Endodermal cell (in vitro differentiated cells): Measurements from ENCODE around the gene IL3RA. TPM values are rescaled to one million over a fixed set of nuclear protein-coding genes. Genes with fewer than 3 reads are reported as not detected.

Experiments used
- DNase-seq: peaks from one replicate; pipeline ENCODE4 v3.0.0-alpha.2; 2017
- H3K27ac ChIP-seq: 2 replicates; pipeline ENCODE4 v1.5.1; 2013; ENCODE audit warnings: mild to moderate bottlenecking, low read depth, low read length, moderate library complexity
- H3K27me3 ChIP-seq: 2 replicates; pipeline ENCODE4 v1.6.1; 2013; ENCODE audit warnings: mild to moderate bottlenecking, low read length, moderate library complexity; ENCODE audit not compliant: insufficient read depth, control insufficient read depth, poor library complexity, severe bottlenecking
- H3K36me3 ChIP-seq: 2 replicates; pipeline ENCODE4 v1.7.0; 2013; ENCODE audit warnings: mild to moderate bottlenecking, low read length, moderate library complexity; ENCODE audit not compliant: control insufficient read depth, insufficient read depth
- H3K4me1 ChIP-seq: one replicate; pipeline ENCODE4 v1.7.0; 2013; ENCODE audit warnings: low read length; ENCODE audit not compliant: control insufficient read depth, insufficient read depth
- H3K4me3 ChIP-seq: 2 replicates; pipeline ENCODE4 v1.5.1; 2013; ENCODE audit warnings: mild to moderate bottlenecking, low read length, moderate library complexity
- H3K9ac ChIP-seq: 2 replicates; pipeline ENCODE4 v1.6.1; 2013; ENCODE audit warnings: mild to moderate bottlenecking, low read length, moderate library complexity; ENCODE audit not compliant: poor library complexity, severe bottlenecking; ENCODE audit errors: extremely low read depth
- H3K9me3 ChIP-seq: 2 replicates; pipeline ENCODE4 v1.6.1; 2013; ENCODE audit warnings: mild to moderate bottlenecking, low read length, moderate library complexity; ENCODE audit not compliant: control insufficient read depth
- H3K27ac Mint-ChIP-seq: 2 replicates; pipeline ENCODE4 v1.8.0; 2020; ENCODE audit warnings: mixed read lengths
- H3K27me3 Mint-ChIP-seq: 2 replicates; pipeline ENCODE4 v1.8.0; 2021; ENCODE audit warnings: mild to moderate bottlenecking, mixed read lengths; ENCODE audit not compliant: insufficient read depth
- H3K36me3 Mint-ChIP-seq: 2 replicates; pipeline ENCODE4 v1.8.0; 2020; ENCODE audit warnings: low read depth, mixed read lengths
- H3K4me1 Mint-ChIP-seq: 2 replicates; pipeline ENCODE4 v1.8.0; 2020; ENCODE audit warnings: mixed read lengths
- H3K4me3 Mint-ChIP-seq: 2 replicates; pipeline ENCODE4 v1.8.0; 2020; ENCODE audit warnings: mild to moderate bottlenecking, moderate library complexity, mixed read lengths
- H3K9me3 Mint-ChIP-seq: 2 replicates; pipeline ENCODE4 v1.8.0; 2020; ENCODE audit warnings: mild to moderate bottlenecking, mixed read lengths
- CTCF ChIP-seq: fragments of 200-600 bp; sonication (generic); conservative IDR thresholded peaks from 2 replicates; pipeline ENCODE4 v1.5.0; 2021; ENCODE audit warnings: antibody characterized with exemption, mild to moderate bottlenecking
- WGBS, 2 experiments: methylation state at CpG; one replicate each; pipeline versions ENCODE4 v1.1.5 to v1.1.7; 2013; ENCODE audit warnings: missing lambda C conversion rate in 2 of 2, mixed read lengths in 1 of 2; ENCODE audit not compliant: insufficient coverage in 1 of 2, insufficient read length in 1 of 2; 5-methylcytosine and 5-hydroxymethylcytosine counted together
- total RNA-seq, 2 donors: library from RNA; stranded (reverse); fragmentation: NEBNext Ultra II Directional in 1 of 2; extraction: Animal tissue kit (Norgen Biotek cat#: 25700) in 1 of 2; gene quantifications; 2 replicates in 1 of 2; 3 replicates in 1 of 2; pipeline ENCODE4 v1.2.1, GENCODE V29; 2021

Gene IL3RA
- total RNA-seq, 2 donors from 2014 or later: not detected

DNA sequence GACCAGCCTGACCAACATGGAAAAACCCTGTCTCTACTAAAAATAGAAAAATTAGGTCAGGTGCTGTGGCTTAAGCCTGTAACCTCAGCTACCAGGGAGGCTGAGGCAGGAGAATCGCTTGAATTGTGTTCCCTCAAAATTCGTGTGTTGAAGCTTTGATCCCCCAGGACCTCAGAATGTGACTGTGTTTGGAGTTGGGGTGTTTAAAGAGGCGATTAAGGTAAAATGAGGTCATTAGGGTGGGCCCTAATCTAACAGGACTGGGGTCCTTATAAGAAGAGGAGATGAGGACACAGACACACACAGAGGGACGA is 31.8 kb downstream of the IL3RA start:
- Mint-ChIP-seq H3K36me3 (peaks cover 2% of the 10 kb centered on the region), H3K9me3 (no peaks in the 10 kb centered on the region), H3K27ac (peak overlapping the region; percentile 30), H3K27me3 (no peaks in the 10 kb centered on the region), H3K4me3 (no peak overlapping the region), H3K4me1 (no peaks in the 10 kb centered on the region)
- no peak for DNase-seq
- Histone ChIP-seq H3K36me3 (no peaks in the 10 kb centered on the region), H3K9ac (no peak overlapping the region), H3K27ac (no peak overlapping the region), H3K9me3 (no peaks in the 10 kb centered on the region), H3K27me3 (no peaks in the 10 kb centered on the region), H3K4me3 (no peak overlapping the region), H3K4me1 (no peaks in the 10 kb centered on the region)
- no peak for TF ChIP-seq CTCF
- 85 to 87% methylated on average over 3 of the region's 4 CpGs for WGBS, 2 experiments

DNA sequence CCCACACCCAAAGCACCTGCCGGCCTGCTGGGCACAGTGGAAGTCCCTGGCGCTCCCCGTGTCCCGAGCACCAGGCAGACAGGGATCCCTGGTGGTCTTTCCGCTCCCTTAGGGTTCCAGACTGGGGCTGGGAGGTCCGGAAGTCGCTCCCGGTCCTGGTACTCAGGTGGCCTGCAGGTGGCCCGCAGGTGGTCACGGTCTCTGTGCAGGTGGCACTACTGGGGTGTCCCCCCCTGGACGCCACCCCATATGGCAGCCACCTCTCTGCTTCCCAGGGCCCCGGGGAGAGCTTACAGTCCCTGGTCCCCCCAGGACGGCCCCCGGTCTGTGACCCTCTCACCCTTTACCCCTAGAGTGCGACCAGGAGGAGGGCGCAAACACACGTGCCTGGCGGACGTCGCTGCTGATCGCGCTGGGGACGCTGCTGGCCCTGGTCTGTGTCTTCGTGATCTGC is 41.7 kb downstream of the IL3RA start:
- no peaks in the 10 kb centered on the region for H3K4me1 Mint-ChIP-seq
- Histone ChIP-seq H3K27me3 (no peaks in the 10 kb centered on the region), H3K4me3 (no peak overlapping the region), H3K36me3 (no peaks in the 10 kb centered on the region), H3K27ac (no peak overlapping the region), H3K9ac (no peak overlapping the region), H3K9me3 (no peaks in the 10 kb centered on the region), H3K4me1 (no peaks in the 10 kb centered on the region)
- WGBS, 2 experiments: 94 to 96% methylated on average over 10 to 24 of the region's 24 CpGs
- DNase-seq: peak; percentile 69
- H3K36me3 Mint-ChIP-seq: peaks cover 7% of the 10 kb centered on the region
- no peak for TF ChIP-seq CTCF
- no peaks in the 10 kb centered on the region for H3K9me3 Mint-ChIP-seq
- no peak overlapping the region for H3K27ac Mint-ChIP-seq
- H3K4me3 Mint-ChIP-seq: no peak overlapping the region
- no peaks in the 10 kb centered on the region for H3K27me3 Mint-ChIP-seq

GRCh38 chrX:1380672-1381233 is 44.2 kb downstream of the IL3RA start:
- Histone ChIP-seq H3K27ac (no peak overlapping the region), H3K27me3 (no peaks in the 10 kb centered on the region), H3K36me3 (peaks cover 19% of the 10 kb centered on the region), H3K4me1 (no peaks in the 10 kb centered on the region), H3K4me3 (no peak overlapping the region), H3K9me3 (no peaks in the 10 kb centered on the region), H3K9ac (no peak overlapping the region)
- Mint-ChIP-seq H3K36me3 (peaks cover 28% of the 10 kb centered on the region), H3K27ac (no peak overlapping the region), H3K4me1 (no peaks in the 10 kb centered on the region), H3K4me3 (no peak overlapping the region), H3K27me3 (no peaks in the 10 kb centered on the region), H3K9me3 (no peaks in the 10 kb centered on the region)
- TF ChIP-seq CTCF: no peak
- 87 to 88% methylated on average over 16 to 20 of the region's 20 CpGs for WGBS, 2 experiments
- DNase-seq: peak; percentile 78
